GM19193 (cell line): Measurements from ENCODE around the gene EXOC6B.

ENCODE experiments used
- POLR2A ChIP-seq: IDR thresholded peaks from 4 replicates; pipeline ENCODE4 v1.6.1; 2011; ENCODE audit not compliant: insufficient read depth, insufficient read length; ENCODE audit errors: extremely low read depth

The EXOC6B gene

DNA sequence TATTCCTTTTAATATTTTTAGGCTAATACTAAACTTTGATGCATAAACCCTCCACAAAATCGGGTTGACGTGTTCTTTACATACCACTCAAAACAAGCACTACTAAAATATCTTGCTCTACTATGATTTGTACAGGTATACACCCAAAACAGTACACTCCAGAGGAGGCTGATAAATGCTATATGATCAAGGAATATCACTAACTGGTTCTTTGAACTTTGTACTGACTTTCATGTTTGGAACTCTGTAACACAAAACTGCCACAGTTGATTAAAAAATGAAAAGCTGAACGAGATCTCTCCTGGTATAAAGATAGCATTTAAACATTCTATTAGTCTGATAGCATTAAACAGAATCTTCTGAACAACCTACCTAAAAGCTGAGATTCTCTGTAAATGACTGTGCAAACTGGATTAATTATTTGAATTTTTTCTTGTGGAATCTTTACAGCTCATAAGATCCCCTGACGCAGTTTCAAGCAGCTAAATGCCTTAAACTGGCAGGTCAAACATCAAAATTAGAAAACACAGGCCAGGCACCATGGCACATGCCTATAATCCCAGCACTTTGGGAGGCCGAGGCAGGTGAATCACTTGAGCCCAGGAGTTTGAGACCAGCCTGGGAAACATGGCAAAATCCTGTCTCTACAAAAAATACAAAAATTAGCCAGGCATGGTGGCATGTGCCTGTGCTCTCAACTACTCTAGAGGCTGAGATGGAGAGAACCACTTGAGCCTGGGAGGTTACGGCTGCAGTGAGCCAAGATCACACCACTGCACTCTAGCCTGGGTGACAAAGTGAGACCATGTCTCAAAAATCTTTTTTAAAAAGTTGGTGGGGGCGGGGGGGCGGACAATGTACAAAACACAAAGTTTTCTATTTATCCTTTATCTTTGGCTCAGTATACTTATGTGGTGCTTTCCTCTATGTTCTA is 150.6 kb downstream of the EXOC6B start:
- TF ChIP-seq POLR2A, result no peak

GRCh38 chr2:72673279-72673678 is 152.6 kb downstream of the EXOC6B start:
- TF ChIP-seq POLR2A, result no peak

GRCh38 chr2:72669121-72669520 is 156.7 kb downstream of the EXOC6B start:
- TF ChIP-seq POLR2A, result no peak

DNA sequence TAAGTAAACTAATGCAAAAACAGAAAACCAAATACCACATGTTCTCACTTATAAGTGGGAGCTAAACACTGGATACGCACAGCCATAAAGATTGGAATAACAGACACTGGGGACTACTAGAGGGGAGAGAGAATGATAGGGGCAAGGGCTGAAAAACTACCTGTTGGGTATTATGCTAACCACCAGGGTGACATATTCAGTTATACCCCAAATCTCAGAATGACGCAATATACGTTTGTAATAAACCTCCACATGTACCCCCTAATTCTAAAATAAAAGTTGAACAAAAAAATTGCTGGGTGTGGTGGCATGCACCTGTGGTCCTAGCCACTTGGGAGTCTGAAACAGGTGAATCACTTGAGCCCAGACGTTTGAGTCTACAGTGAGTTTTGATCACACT is 157.2 kb downstream of the EXOC6B start:
- TF ChIP-seq POLR2A, result no peak

DNA sequence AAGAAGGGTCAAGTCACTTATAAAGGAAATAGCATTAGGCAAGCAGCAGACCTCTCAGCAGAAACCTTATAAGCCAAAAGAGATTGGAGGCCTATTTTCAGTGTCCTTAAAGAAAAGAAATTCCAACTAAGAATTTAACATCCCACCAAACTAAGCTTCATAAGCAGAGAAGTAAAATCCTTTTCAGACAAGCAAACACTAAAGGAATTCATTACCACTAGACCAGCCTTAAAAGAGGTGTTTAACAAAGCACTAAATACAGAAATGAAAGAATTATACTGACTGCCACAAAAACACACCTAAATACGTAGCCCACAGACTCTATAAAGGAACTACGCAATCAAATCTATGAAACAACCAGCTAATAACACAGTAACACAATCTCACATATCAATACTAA is 160.4 kb downstream of the EXOC6B start:
- no peak for TF ChIP-seq POLR2A

DNA sequence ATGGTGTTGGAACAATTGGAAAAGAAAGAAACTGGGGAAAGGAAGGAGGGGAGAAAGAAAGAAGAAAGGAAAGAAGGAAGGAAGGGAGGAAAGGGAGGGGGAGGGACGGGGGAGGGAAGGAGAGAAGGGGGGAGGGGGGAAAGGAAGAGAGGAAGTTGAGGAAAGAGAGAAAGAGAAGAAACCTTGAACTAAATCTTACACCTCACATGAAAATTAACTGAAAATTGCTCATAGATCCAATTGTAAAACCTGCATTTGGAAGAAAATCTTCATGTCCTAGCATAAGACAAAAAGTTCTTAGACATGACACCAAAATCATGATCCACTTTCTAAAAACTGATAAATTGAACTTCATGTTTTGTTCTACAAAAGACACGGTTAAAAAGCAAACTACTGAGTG is 163.8 kb downstream of the EXOC6B start:
- TF ChIP-seq POLR2A, result no peak

DNA sequence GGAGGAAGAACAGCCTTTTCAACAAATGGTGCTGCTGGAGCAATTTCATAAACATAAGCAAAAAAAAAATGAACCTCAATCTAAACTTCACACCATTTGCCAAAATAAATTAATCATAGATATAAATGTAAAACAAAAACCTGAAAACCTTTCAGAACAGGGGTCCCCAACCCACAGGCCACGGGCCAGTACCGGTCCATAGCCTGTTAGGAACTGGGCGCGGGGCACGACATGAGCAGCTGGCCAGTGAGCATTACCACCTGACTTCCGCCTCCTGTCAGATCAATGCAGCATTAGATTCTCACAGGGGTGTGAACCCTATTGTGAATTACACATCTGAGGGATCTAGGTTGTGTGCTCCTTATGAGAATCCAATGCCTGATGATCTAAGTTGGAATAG is 176.0 kb downstream of the EXOC6B start:
- no peak for TF ChIP-seq POLR2A

GRCh38 chr2:72638600-72639211 is 187.1 kb downstream of the EXOC6B start:
- no peak for TF ChIP-seq POLR2A

- TF ChIP-seq POLR2A, result no peak
These were observed 189.6 kb downstream of the EXOC6B start for GRCh38 chr2:72636210-72636609.

DNA sequence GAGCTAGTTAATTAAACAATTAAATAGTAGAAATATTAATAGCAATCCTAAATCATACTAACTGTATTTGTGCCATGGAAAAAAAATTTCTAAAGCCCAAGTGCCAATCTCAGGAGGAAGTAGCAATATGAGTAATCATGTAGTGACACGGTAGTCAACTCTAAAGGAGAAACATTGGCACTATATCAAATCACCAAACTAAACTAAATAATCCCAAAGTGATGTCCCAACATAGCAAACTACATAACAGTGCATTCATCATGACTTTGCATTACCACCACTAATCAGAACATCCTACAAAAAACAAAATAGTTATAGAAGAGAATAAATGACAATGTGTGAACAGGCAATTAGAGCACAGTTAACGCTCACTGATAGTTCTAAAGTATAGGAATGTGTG is 195.1 kb downstream of the EXOC6B start:
- no peak for TF ChIP-seq POLR2A

GRCh38 chr2:72629062-72629461 is 196.8 kb downstream of the EXOC6B start:
- TF ChIP-seq POLR2A, result no peak

GRCh38 chr2:72627083-72627482 is 198.8 kb downstream of the EXOC6B start:
- TF ChIP-seq POLR2A, result no peak

DNA sequence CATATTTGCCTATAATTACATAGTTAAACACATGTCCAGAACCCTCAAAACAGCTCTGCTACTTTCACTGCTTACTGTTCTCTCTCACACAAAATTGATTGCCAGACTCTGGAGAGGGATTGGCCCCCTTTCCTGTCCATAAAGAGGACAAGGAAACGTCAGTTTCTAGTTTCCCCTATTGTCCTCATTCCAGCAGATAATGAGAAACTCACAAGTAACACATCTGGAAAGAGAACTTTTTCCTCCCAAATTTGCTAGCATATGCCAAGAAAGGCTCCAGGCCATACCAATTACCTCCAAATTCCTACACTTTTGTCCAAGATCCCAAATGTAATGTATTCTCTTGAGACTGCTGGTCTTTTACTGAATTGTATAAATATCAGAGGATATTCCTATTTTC is 200.5 kb downstream of the EXOC6B start:
- TF ChIP-seq POLR2A, result no peak

DNA sequence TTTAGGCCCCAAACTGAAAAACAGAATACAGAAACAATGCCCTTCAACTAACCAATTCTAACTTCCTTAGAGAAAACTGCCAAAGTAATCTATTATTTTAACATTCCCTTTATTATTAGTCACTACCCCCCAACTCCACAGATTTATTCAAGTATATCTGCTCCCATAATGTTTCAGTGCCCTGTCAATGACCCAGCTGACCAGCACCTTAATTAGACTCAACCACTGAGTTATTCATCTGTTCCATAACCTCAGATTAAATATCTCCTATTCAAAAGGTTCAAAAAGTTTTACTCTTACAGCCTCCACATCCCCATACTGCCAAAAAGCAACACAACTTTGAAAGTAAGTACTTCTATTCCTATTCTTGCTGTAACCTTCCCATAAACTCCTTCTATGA is 202.4 kb downstream of the EXOC6B start:
- TF ChIP-seq POLR2A, result no peak

DNA sequence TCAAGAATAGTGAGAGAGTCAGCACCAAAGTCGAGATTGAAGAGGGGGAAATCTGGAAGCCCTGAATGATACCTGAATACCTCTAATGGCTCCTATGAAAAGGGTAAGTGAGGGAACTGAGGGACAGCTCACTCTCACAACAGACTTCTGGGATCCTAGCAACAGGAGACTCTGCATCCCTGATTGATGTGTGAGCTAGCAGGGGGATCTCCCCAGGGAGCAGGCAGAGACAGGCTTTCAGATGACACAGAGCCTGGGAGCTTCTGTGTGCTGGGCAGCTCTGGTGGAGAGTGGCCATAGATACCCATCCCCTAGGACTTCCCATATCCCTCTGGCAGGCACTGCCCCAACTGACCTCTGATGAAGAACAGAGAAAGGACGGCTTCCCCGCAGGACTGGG is 206.2 kb downstream of the EXOC6B start:
- TF ChIP-seq POLR2A, result no peak

GRCh38 chr2:72613931-72614330 is 211.9 kb downstream of the EXOC6B start:
- TF ChIP-seq POLR2A, result no peak
